GM12874 (cell line): ENCODE data around the gene KYNU.

Experiments
- CTCF ChIP-seq: IDR thresholded peaks from 2 replicates; pipeline ENCODE4 v1.5.1; 2011; ENCODE audit warnings: low read depth, mild to moderate bottlenecking, control low read depth, low read length, moderate library complexity; ENCODE audit not compliant: insufficient read depth

KYNU gene

GRCh38 chr2:143071185-143071876, 193.9 kb downstream of the KYNU start:
- no peak for TF ChIP-seq CTCF

GRCh38 chr2:143075711-143076110, 198.2 kb downstream of the KYNU start:
- TF ChIP-seq CTCF, result no peak

- no peak for TF ChIP-seq CTCF
These were observed 200.6 kb downstream of the KYNU start for GRCh38 chr2:143078104-143078503.

GRCh38 chr2:143081616-143082015, 204.2 kb downstream of the KYNU start:
- TF ChIP-seq CTCF, result no peak

- no peak for TF ChIP-seq CTCF
These were observed 206.2 kb downstream of the KYNU start for GRCh38 chr2:143083636-143084035.

- TF ChIP-seq CTCF, result no peak
These were observed 207.0 kb downstream of the KYNU start for GRCh38 chr2:143084462-143084861.

GRCh38 chr2:143085125-143085784, 207.8 kb downstream of the KYNU start:
- TF ChIP-seq CTCF, result no peak
